Right lobe of liver (tissue), 6 donors: ENCODE measurements around the gene CCDC152. TPM values are rescaled to one million over a fixed set of nuclear protein-coding genes. Genes with fewer than 3 reads are reported as not detected.

Experiments used
- ATAC-seq, 4 donors: fragments of 200-7000 bp; cut with Tn5 transposase; one replicate each; pipeline ENCODE4 v1.9.1; 2020; ENCODE audit warnings: mild to moderate bottlenecking in 4 of 4, moderate library complexity in 4 of 4
- DNase-seq, 3 donors: peaks; one replicate each; pipeline ENCODE4 v3.0.0-alpha.2; 2020
- H3K27ac ChIP-seq, 3 donors: fragments of 200-600 bp; one replicate each; pipeline ENCODE4 v1.8.0; 2022
- H3K27me3 ChIP-seq, 2 donors: fragments of 200-600 bp; one replicate each; pipeline ENCODE4 v1.8.0; 2022
- H3K36me3 ChIP-seq, 4 donors: fragments of 200-600 bp; sonication (generic) in 1 of 4; one replicate each; pipeline versions ENCODE4 v1.5.1 to v1.8.0; 2017 to 2022; ENCODE audit warnings: control low read depth in 1 of 4
- H3K4me1 ChIP-seq, 4 donors: fragments of 200-600 bp; sonication (generic) in 1 of 4; one replicate each; pipeline versions ENCODE4 v1.5.1 to v1.8.0; 2017 to 2022; ENCODE audit warnings: control low read depth in 1 of 4
- H3K4me3 ChIP-seq, 3 donors: fragments of 200-600 bp; one replicate each; pipeline ENCODE4 v1.8.0; 2022
- H3K9me3 ChIP-seq, 4 donors: fragments of 200-600 bp; sonication (generic) in 1 of 4; one replicate each; pipeline versions ENCODE4 v1.5.1 to v1.8.0; 2017 to 2022; ENCODE audit warnings: control low read depth in 1 of 4
- CTCF ChIP-seq, 4 donors: fragments of 200-600 bp in 3 of 4; fragments of 450-650 bp in 1 of 4; IDR thresholded peaks; one replicate each; pipeline versions ENCODE4 v1.5.1 to v1.8.0; 2016 to 2022; ENCODE audit warnings: antibody characterized with exemption in 4 of 4, mild to moderate bottlenecking in 2 of 4
- POLR2A ChIP-seq: fragments of 450-650 bp; IDR thresholded peaks from one replicate; pipeline ENCODE4 v1.6.1; 2017; ENCODE audit warnings: antibody characterized with exemption, mild to moderate bottlenecking
- WGBS: methylation state at CpG from one replicate; pipeline ENCODE4 v1.1.6; 2018; ENCODE audit warnings: low coverage, low lambda C conversion rate; ENCODE audit not compliant: insufficient coverage; ENCODE audit errors: missing lambda C conversion rate; 5-methylcytosine and 5-hydroxymethylcytosine counted together
- intact Hi-C, 2 donors: fragments of 100-400 bp; cut with DNase I; formaldehyde crosslinking; loops; one replicate each; pipeline versions ENCODE4 v1.11.2 to v1.14.1; 2022
- total RNA-seq, 6 experiments: library from RNA; depleted of rRNA in 2 of 6; stranded (reverse); fragments of >200 nt in 2 of 6; fragmentation: NEBNext Ultra II Directional in 3 of 6; extraction: Animal tissue kit (Norgen Biotek cat#: 25700) in 3 of 6; gene quantifications; one replicate each; pipeline versions ENCODE4 v1.1.0 to v1.2.4, GENCODE V29; 2016 to 2023
- donor health status: DM: no; HTN: yes; CAD: no.
- donor health status: DM: no; HTN: no; CAD: no.
- donor health status: DM: no; HTN: no; CAD: no.
- donor health status: DM: no; HTN: yes; CAD: no.
- donor health status: DM: no; HTN: yes; CAD: no.

The CCDC152 gene
- total RNA-seq, 6 experiments from 2014 or later: 0.06 to 1.2 (median 0.42) TPM; not detected in 1

GRCh38 chr5:42800748-42801330 lies 44.2 kb downstream of the CCDC152 start:
- H3K27ac ChIP-seq: no peak overlapping the region
- H3K4me1 ChIP-seq: peaks cover 0 to 18% (median 0%) of the 10 kb centered on the region in 4 donors
- no peaks in the 10 kb centered on the region for H3K9me3 ChIP-seq
- H3K4me3 ChIP-seq: no peak overlapping the region
- DNase-seq: no peak
- H3K36me3 ChIP-seq: peaks cover 0 to 59% (median 36%) of the 10 kb centered on the region in 4 donors
- 44% methylated on average over 7 of the region's 8 CpGs for WGBS
- intact Hi-C loops: loop anchor here in 1 of 2 donors (10.0 kb wide), 1 partner anchor 84 kb away; no protein-coding TSS in a partner anchor
- TF ChIP-seq POLR2A (peak; percentile 37), CTCF (IDR thresholded peaks at IDR 0.05) (no peak)
- ATAC-seq: peak in 3 of 4 donors; percentile 6 to 41 (median 9)
- no peaks in the 10 kb centered on the region for H3K27me3 ChIP-seq

- H3K9me3 ChIP-seq: no peaks in the 10 kb centered on the region
- no peak overlapping the region for H3K27ac ChIP-seq
- DNase-seq (peak in 1 of 3 donors; percentile 43), ATAC-seq (no peak)
- peaks cover 0 to 26% (median 0%) of the 10 kb centered on the region in 4 donors for H3K4me1 ChIP-seq
- 71% methylated on average over 6 of the region's 6 CpGs for WGBS
- no peaks in the 10 kb centered on the region for H3K27me3 ChIP-seq
- H3K4me3 ChIP-seq: no peak overlapping the region
- intact Hi-C loops: loop anchor here in 1 of 2 donors (10.0 kb wide), 1 partner anchor 83 kb away; no protein-coding TSS in a partner anchor
- H3K36me3 ChIP-seq: peaks cover 0 to 67% (median 41%) of the 10 kb centered on the region in 4 donors
- no peak for TF ChIP-seq POLR2A
- TF ChIP-seq CTCF (IDR thresholded peaks at IDR 0.05): no peak
These were observed 45.0 kb downstream of the CCDC152 start for GRCh38 chr5:42801516-42802166.

GRCh38 chr5:42804717-42805339 lies 48.2 kb downstream of the CCDC152 start:
- Histone ChIP-seq H3K36me3 (peaks cover 0 to 92% (median 52%) of the 10 kb centered on the region in 4 donors), H3K9me3 (no peaks in the 10 kb centered on the region), H3K27ac (no peak overlapping the region), H3K4me1 (peaks cover 0 to 40% (median 0%) of the 10 kb centered on the region in 4 donors), H3K4me3 (no peak overlapping the region), H3K27me3 (no peaks in the 10 kb centered on the region)
- 88% methylated on average over 4 of the region's 4 CpGs for WGBS
- DNase-seq (no peak), ATAC-seq (no peak)
- intact Hi-C loops: loop anchor here in 1 of 2 donors (10.0 kb wide), 1 partner anchor 80 kb away; no protein-coding TSS in a partner anchor
- no peak for TF ChIP-seq POLR2A
- TF ChIP-seq CTCF (IDR thresholded peaks at IDR 0.05): no peak

GRCh38 chr5:42806004-42806700 lies 49.5 kb downstream of the CCDC152 start:
- H3K36me3 ChIP-seq: peaks cover 0 to 80% (median 42%) of the 10 kb centered on the region in 4 donors
- peaks cover 0 to 40% (median 0%) of the 10 kb centered on the region in 4 donors for H3K4me1 ChIP-seq
- no peak overlapping the region for H3K27ac ChIP-seq
- peak in 1 of 4 donors; percentile 2 for ATAC-seq
- no peak overlapping the region for H3K4me3 ChIP-seq
- intact Hi-C loops: loop anchor here in 1 of 2 donors (10.0 kb wide), 1 partner anchor 79 kb away; no protein-coding TSS in a partner anchor
- 21% methylated on average over 2 of the region's 2 CpGs for WGBS
- no peaks in the 10 kb centered on the region for H3K27me3 ChIP-seq
- no peak for DNase-seq
- H3K9me3 ChIP-seq: no peaks in the 10 kb centered on the region
- no peak for TF ChIP-seq POLR2A
- no peak for TF ChIP-seq CTCF (IDR thresholded peaks at IDR 0.05)
